Tibial artery (tissue), 4 donors: Measurements from ENCODE around the gene EIF3J.

Experiments used
- DNase-seq, 2 donors: peaks; one replicate each; pipeline ENCODE4 v3.0.0-alpha.2; 2019
- H3K27ac ChIP-seq, 2 donors: fragments of 200-600 bp; sonication (generic) in 1 of 2; 1 replicate in 1 of 2; 2 replicates in 1 of 2; pipeline ENCODE4 v1.5.1; 2018 to 2019; ENCODE audit warnings: mild to moderate bottlenecking in 1 of 2
- H3K27me3 ChIP-seq, 2 donors: fragments of 200-600 bp; sonication (generic) in 1 of 2; one replicate each; pipeline versions ENCODE4 v1.5.1 to v1.6.0; 2016 to 2019
- H3K36me3 ChIP-seq, 3 donors: fragments of 200-600 bp; sonication (generic) in 2 of 3; one replicate each; pipeline ENCODE4 v1.5.1; 2016 to 2019; ENCODE audit warnings: mild to moderate bottlenecking in 2 of 3
- H3K4me1 ChIP-seq, 4 donors: fragments of 200-600 bp; sonication (generic) in 2 of 4; 1 replicate in 3 of 4; 2 replicates in 1 of 4; pipeline ENCODE4 v1.5.1; 2016 to 2019
- H3K4me3 ChIP-seq, 2 donors: fragments of 200-600 bp; sonication (generic) in 1 of 2; 1 replicate in 1 of 2; 2 replicates in 1 of 2; pipeline ENCODE4 v1.5.1; 2018 to 2019; ENCODE audit warnings: mild to moderate bottlenecking in 2 of 2
- H3K9me3 ChIP-seq, 3 donors: fragments of 200-600 bp; sonication (generic) in 1 of 3; one replicate each; pipeline ENCODE4 v1.5.1; 2016 to 2019
- CTCF ChIP-seq, 2 experiments: fragments of 200-600 bp in 1 of 2; fragments of 450-650 bp in 1 of 2; IDR thresholded peaks; one replicate each; pipeline ENCODE4 v1.5.1; 2017 to 2019; ENCODE audit warnings: antibody characterized with exemption in 2 of 2, mild to moderate bottlenecking in 1 of 2, moderate library complexity in 1 of 2
- intact Hi-C: fragments of 100-400 bp; cut with DNase I; formaldehyde crosslinking; loops from one replicate; pipeline ENCODE4 v1.15.0; 2023; ENCODE audit warnings: low total_unique reads

EIF3J gene

GRCh38 chr15:44565387-44566154, 28.6 kb downstream of the EIF3J start:
- H3K36me3 ChIP-seq = peaks cover 63 to 100% (median 69%) of the 10 kb centered on the region in 3 donors
- no peak for TF ChIP-seq CTCF (IDR thresholded peaks at IDR 0.05)
- H3K4me3 ChIP-seq = no peak overlapping the region
- no peaks in the 10 kb centered on the region for H3K27me3 ChIP-seq
- intact Hi-C loops = no loop called here
- no peak overlapping the region for H3K27ac ChIP-seq
- H3K9me3 ChIP-seq = peaks cover 0 to 4% (median 0%) of the 10 kb centered on the region in 3 donors
- no peak for DNase-seq
- no peaks in the 10 kb centered on the region for H3K4me1 ChIP-seq

- Histone ChIP-seq H3K27me3 (no peaks in the 10 kb centered on the region), H3K9me3 (peaks cover 0 to 4% (median 0%) of the 10 kb centered on the region in 3 donors), H3K27ac (no peak overlapping the region), H3K4me1 (no peaks in the 10 kb centered on the region), H3K4me3 (no peak overlapping the region), H3K36me3 (peaks cover 62 to 96% (median 63%) of the 10 kb centered on the region in 3 donors)
- no peak for DNase-seq
- no peak for TF ChIP-seq CTCF (IDR thresholded peaks at IDR 0.05)
- intact Hi-C loops = no loop called here
These were observed 29.2 kb downstream of the EIF3J start for GRCh38 chr15:44566155-44566540.

- H3K9me3 ChIP-seq = peaks cover 0 to 4% (median 0%) of the 10 kb centered on the region in 3 donors
- no peaks in the 10 kb centered on the region for H3K4me1 ChIP-seq
- no peak for TF ChIP-seq CTCF (IDR thresholded peaks at IDR 0.05)
- H3K27me3 ChIP-seq = no peaks in the 10 kb centered on the region
- no peak overlapping the region for H3K4me3 ChIP-seq
- intact Hi-C loops = no loop called here
- peaks cover 47 to 84% (median 50%) of the 10 kb centered on the region in 3 donors for H3K36me3 ChIP-seq
- no peak for DNase-seq
- no peak overlapping the region for H3K27ac ChIP-seq
These were observed 31.4 kb downstream of the EIF3J start for GRCh38 chr15:44568338-44568737.

- intact Hi-C loops = no loop called here
- no peak for TF ChIP-seq CTCF (IDR thresholded peaks at IDR 0.05)
These were observed 32.4 kb downstream of the EIF3J start for GRCh38 chr15:44569316-44569715.

GRCh38 chr15:44570361-44570760, 33.4 kb downstream of the EIF3J start:
- Histone ChIP-seq H3K9me3 (peaks cover 0 to 2% (median 0%) of the 10 kb centered on the region in 3 donors), H3K36me3 (peaks cover 35 to 78% (median 38%) of the 10 kb centered on the region in 3 donors), H3K4me3 (no peak overlapping the region), H3K27ac (no peak overlapping the region), H3K4me1 (no peaks in the 10 kb centered on the region), H3K27me3 (no peaks in the 10 kb centered on the region)
- no peak for TF ChIP-seq CTCF (IDR thresholded peaks at IDR 0.05)
- intact Hi-C loops = no loop called here
- DNase-seq = no peak

More at GRCh38 chr15:44569316-44569715, 32.4 kb downstream of the EIF3J start:
- Histone ChIP-seq H3K4me3 (no peak overlapping the region), H3K27me3 (no peaks in the 10 kb centered on the region), H3K36me3 (peaks cover 44 to 84% (median 46%) of the 10 kb centered on the region in 3 donors), H3K27ac (no peak overlapping the region), H3K4me1 (no peaks in the 10 kb centered on the region), H3K9me3 (peaks cover 0 to 4% (median 0%) of the 10 kb centered on the region in 3 donors)
- DNase-seq = no peak
